GM12878 (cell line): ENCODE data around the gene ELFN2. TPM values are rescaled to one million over a fixed set of nuclear protein-coding genes. Genes with fewer than 3 reads are reported as not detected.

Experiments
- ATAC-seq: fragments of 200-7000 bp; cut with Tn5 transposase; 3 replicates; pipeline ENCODE4 v1.9.1; 2020; ENCODE audit warnings: mild to moderate bottlenecking, moderate library complexity
- BruUV-seq: library from RNA; stranded (reverse); fragments of 400-500 nt; replicated peaks from 2 replicates; lab custom pipeline; 2021; lab: Mats Ljungman, UMichigan
- CTCF ChIA-PET: fragments of 300-600 bp; sonication (Branson Sonifier 250); formaldehyde crosslinking; extraction: SDS; loops from one replicate; lab custom pipeline; 2021; ENCODE audit warnings: inconsistent platforms; lab: Yijun Ruan, JAX
- POLR2A ChIA-PET: fragments of 350-600 bp; formaldehyde crosslinking; extraction: SDS; loops from one replicate; lab custom pipeline; 2021; ENCODE audit warnings: inconsistent platforms; lab: Charles Lee
- RAD21 ChIA-PET: fragments of 300-600 bp; sonication (Branson Sonifier 250); formaldehyde crosslinking; loops from one replicate; lab custom pipeline; 2023; ENCODE audit warnings: antibody characterized with exemption; ENCODE audit not compliant: unreplicated experiment; lab: Charles Lee
- SMC1A ChIA-PET: fragments of 300-600 bp; sonication (Branson Sonifier 250); formaldehyde crosslinking; loops from one replicate; lab custom pipeline; 2023; ENCODE audit not compliant: unreplicated experiment, uncharacterized antibody; lab: Charles Lee
- DNase-seq: peaks from one replicate; pipeline ENCODE4 v3.0.0-alpha.2; 2011; ENCODE audit warnings: low read depth, low spot score
- FAIRE-seq: peaks from 3 replicates; lab custom pipeline; 2011; peaks lifted over from hg19 to GRCh38; lab: Jason Lieb, UNC
- H2AFZ ChIP-seq: 2 replicates; pipeline ENCODE4 v1.6.0; 2011; ENCODE audit warnings: low read depth, low read length, control low read depth; ENCODE audit not compliant: control insufficient read depth
- H3K27ac ChIP-seq: 2 replicates; pipeline ENCODE4 v1.5.1; 2011; ENCODE audit warnings: control low read depth; ENCODE audit not compliant: control insufficient read depth, insufficient read depth
- H3K27me3 ChIP-seq, 2 experiments: replicated peaks in 1 of 2; 2 replicates each; pipeline versions ENCODE4 v1.6.0 to v1.6.1; 2011; ENCODE audit warnings: low read length in 1 of 2; ENCODE audit not compliant: control insufficient read depth in 2 of 2, insufficient read depth in 2 of 2
- H3K36me3 ChIP-seq, 2 experiments: 2 replicates each; pipeline ENCODE4 v1.5.1; 2011; ENCODE audit warnings: low read length in 1 of 2; ENCODE audit not compliant: control insufficient read depth in 2 of 2, insufficient read depth in 2 of 2
- H3K4me1 ChIP-seq: 2 replicates; pipeline ENCODE4 v1.6.1; 2011; ENCODE audit warnings: mild to moderate bottlenecking, low read length, moderate library complexity, mixed read lengths; ENCODE audit not compliant: control insufficient read depth, insufficient read depth
- H3K4me2 ChIP-seq: 2 replicates; pipeline ENCODE4 v1.6.0; 2011; ENCODE audit warnings: control low read depth; ENCODE audit not compliant: control insufficient read depth, insufficient read depth
- H3K4me3 ChIP-seq: fragments of 200-600 bp; sonication (generic); 2 replicates; pipeline ENCODE4 v1.5.1; 2016
- H3K79me2 ChIP-seq: 2 replicates; pipeline ENCODE4 v1.6.0; 2011; ENCODE audit warnings: low read length; ENCODE audit not compliant: control insufficient read depth, insufficient read depth
- H3K9ac ChIP-seq: 2 replicates; pipeline ENCODE4 v1.8.0; 2011; ENCODE audit warnings: low read length, control low read depth, mixed read lengths; ENCODE audit not compliant: control insufficient read depth, insufficient read depth
- H3K9me3 ChIP-seq: replicated peaks from 3 replicates; pipeline ENCODE4 v1.5.1; 2011; ENCODE audit warnings: mild to moderate bottlenecking, low read length; ENCODE audit not compliant: control insufficient read depth, insufficient read depth
- H4K20me1 ChIP-seq: 2 replicates; pipeline ENCODE4 v1.6.0; 2011; ENCODE audit not compliant: control insufficient read depth, insufficient read depth
- BRCA1 ChIP-seq: IDR thresholded peaks from 2 replicates; pipeline ENCODE4 v1.6.1; 2011; ENCODE audit warnings: low read depth, low read length, improper control_type of control experiment
- EP300 ChIP-seq, 2 experiments: fragments of 150-350 bp in 1 of 2; IDR thresholded peaks; 2 replicates each; pipeline ENCODE4 v1.6.1; 2011 to 2012; ENCODE audit warnings: low read depth in 2 of 2, low read length in 2 of 2, borderline replicate concordance in 1 of 2, improper control_type of control experiment in 1 of 2, inconsistent platforms in 1 of 2; ENCODE audit not compliant: control insufficient read depth in 1 of 2
- GABPA ChIP-seq: IDR thresholded peaks from 2 replicates; pipeline ENCODE4 v1.6.1; 2014; ENCODE audit warnings: antibody characterized with exemption, low read depth, mild to moderate bottlenecking, inconsistent platforms
- KAT2A ChIP-seq: conservative IDR thresholded peaks from 2 replicates; pipeline ENCODE4 v1.6.1; 2011; ENCODE audit warnings: low read depth, low read length; ENCODE audit not compliant: control insufficient read depth
- NR2C1 ChIP-seq: fragments of 450-650 bp; IDR thresholded peaks from 2 replicates; pipeline ENCODE4 v1.6.1; 2017; ENCODE audit warnings: antibody characterized with exemption, mild to moderate bottlenecking, moderate library complexity
- NR2C2 ChIP-seq: IDR thresholded peaks from 2 replicates; pipeline ENCODE4 v1.6.1; 2011; ENCODE audit warnings: borderline replicate concordance, low read depth; ENCODE audit not compliant: control insufficient read depth, insufficient read length
- PAX5 ChIP-seq: IDR thresholded peaks from 2 replicates; pipeline ENCODE4 v1.6.1; 2011; ENCODE audit warnings: low read depth, low read length, borderline replicate concordance
- RAD51 ChIP-seq: fragments of 450-650 bp; IDR thresholded peaks from 2 replicates; pipeline ENCODE4 v1.6.1; 2016; ENCODE audit warnings: moderate library complexity, mild to moderate bottlenecking, inconsistent platforms
- SUPT20H ChIP-seq: IDR thresholded peaks from 2 replicates; pipeline ENCODE4 v1.6.1; 2011; ENCODE audit warnings: low read depth, mild to moderate bottlenecking, low read length, moderate library complexity, borderline replicate concordance; ENCODE audit not compliant: control insufficient read depth
- WRNIP1 ChIP-seq: IDR thresholded peaks from 2 replicates; pipeline ENCODE4 v1.6.1; 2011; ENCODE audit warnings: low read depth, low read length, improper control_type of control experiment, borderline replicate concordance
- ZNF217 ChIP-seq: fragments of 450-650 bp; IDR thresholded peaks from 2 replicates; pipeline ENCODE4 v1.6.1; 2017; ENCODE audit warnings: antibody characterized with exemption, mild to moderate bottlenecking
- ZNF592 ChIP-seq: fragments of 450-650 bp; IDR thresholded peaks from 2 replicates; pipeline ENCODE4 v1.6.1; 2017; ENCODE audit warnings: mild to moderate bottlenecking, moderate library complexity
- WGBS: methylation state at CpG from one replicate; pipeline ENCODE4 v1.1.6; 2016; ENCODE audit warnings: low lambda C conversion rate; ENCODE audit not compliant: insufficient replicate concordance, insufficient coverage; ENCODE audit errors: missing lambda C conversion rate; 5-methylcytosine and 5-hydroxymethylcytosine counted together
- in situ Hi-C: fragments of 300-500 bp; cut with MboI; formaldehyde crosslinking; loops from 9 replicates; pipeline ENCODE4 v1.14.3; 2018; ENCODE audit warnings: mixed read lengths
- intact Hi-C: fragments of 100-400 bp; cut with micrococcal nuclease; formaldehyde crosslinking; loops from one replicate; pipeline ENCODE4 v1.14.2; 2022; ENCODE audit not compliant: unreplicated experiment
- polyA plus RNA-seq, 11 experiments: library from polyadenylated mRNA; depleted of rRNA in 4 of 11; unstranded in 6 of 11; stranded (reverse) in 5 of 11; fragments of >200 nt; fragmentation: Nextera tagmentation in 4 of 11; fragmentation: Illumina TruSeq in 1 of 11; extraction: Ambion mirVana in 4 of 11; extraction: Trizol in 1 of 11; gene quantifications; 1 replicate in 1 of 11; 2 replicates in 10 of 11; pipeline versions ENCODE4 v1.2.1 to v1.2.3, GENCODE V29; 2011 to 2016; ENCODE audit warnings: inconsistent platforms in 2 of 11, missing spikeins in 2 of 11, low read depth in 1 of 11
- total RNA-seq, 4 experiments: library from RNA; depleted of rRNA in 3 of 4; stranded (reverse); fragments of >200 nt in 3 of 4; fragmentation: Illumina TruSeq in 1 of 4; extraction: Trizol in 1 of 4; gene quantifications; 2 replicates each; pipeline versions ENCODE4 v1.2.1 to v1.2.3, GENCODE V29; 2013 to 2021
- TF ChIP-seq, protein P1 (sequence below): fragments of 450-650 bp; formaldehyde crosslinking; IDR thresholded peaks from 2 replicates; pipeline ENCODE4 v1.4.0; 2022; ENCODE audit warnings: mild to moderate bottlenecking, moderate library complexity

ELFN2 gene
- total and polyA plus RNA-seq, 10 of the 15 experiments (the other 5 are each of a cell fraction or from before 2014, with no cell fraction given) = 0.03 to 0.05 TPM; not detected in 8

DNA sequence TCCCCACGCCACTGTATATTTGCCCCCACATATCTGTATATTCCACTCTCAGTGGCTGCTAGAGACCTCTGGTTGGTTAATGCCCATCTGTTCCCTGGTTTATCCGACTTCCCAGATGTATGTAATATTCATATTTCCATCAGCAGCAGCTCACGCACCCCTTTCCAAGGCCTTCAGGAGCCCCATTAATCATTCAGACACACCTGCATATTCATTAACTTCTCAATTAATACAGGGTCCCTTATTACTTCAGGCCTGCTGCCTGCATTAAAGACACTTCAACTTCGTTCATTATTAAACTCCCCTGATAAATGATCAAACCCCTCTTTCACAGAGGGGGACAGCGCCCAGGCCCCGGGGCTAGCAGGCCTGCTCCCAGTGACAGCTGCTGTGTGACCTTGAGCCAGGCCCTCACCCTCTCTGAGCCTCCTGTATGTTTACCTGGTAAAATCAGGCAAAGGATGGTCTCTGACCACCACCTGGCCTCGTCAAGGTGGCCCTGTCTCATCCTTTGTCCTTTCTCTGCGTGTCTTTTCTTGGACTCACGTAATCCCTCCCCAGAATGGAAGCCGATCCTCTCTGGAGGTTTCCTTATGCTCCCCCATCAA, 34.5 kb downstream of the ELFN2 start:
- no peak for FAIRE-seq
- no peak overlapping the region for H2AFZ ChIP-seq
- H3K27ac ChIP-seq = no peak overlapping the region
- TF ChIP-seq NR2C1 (no peak), PAX5 (no peak), WRNIP1 (no peak), NR2C2 (no peak), RAD51 (no peak), BRCA1 (no peak), EP300 (IDR thresholded peaks at IDR 0.05; ENCODE audit: borderline replicate concordance in 1 of 2, control insufficient read depth in 1 of 2, low read depth in 2 of 2, low read length in 2 of 2) (no peak), KAT2A (no peak), ZNF217 (no peak), GABPA (no peak), SUPT20H (no peak), ZNF592 (no peak)
- TF ChIP-seq, protein P1, sequence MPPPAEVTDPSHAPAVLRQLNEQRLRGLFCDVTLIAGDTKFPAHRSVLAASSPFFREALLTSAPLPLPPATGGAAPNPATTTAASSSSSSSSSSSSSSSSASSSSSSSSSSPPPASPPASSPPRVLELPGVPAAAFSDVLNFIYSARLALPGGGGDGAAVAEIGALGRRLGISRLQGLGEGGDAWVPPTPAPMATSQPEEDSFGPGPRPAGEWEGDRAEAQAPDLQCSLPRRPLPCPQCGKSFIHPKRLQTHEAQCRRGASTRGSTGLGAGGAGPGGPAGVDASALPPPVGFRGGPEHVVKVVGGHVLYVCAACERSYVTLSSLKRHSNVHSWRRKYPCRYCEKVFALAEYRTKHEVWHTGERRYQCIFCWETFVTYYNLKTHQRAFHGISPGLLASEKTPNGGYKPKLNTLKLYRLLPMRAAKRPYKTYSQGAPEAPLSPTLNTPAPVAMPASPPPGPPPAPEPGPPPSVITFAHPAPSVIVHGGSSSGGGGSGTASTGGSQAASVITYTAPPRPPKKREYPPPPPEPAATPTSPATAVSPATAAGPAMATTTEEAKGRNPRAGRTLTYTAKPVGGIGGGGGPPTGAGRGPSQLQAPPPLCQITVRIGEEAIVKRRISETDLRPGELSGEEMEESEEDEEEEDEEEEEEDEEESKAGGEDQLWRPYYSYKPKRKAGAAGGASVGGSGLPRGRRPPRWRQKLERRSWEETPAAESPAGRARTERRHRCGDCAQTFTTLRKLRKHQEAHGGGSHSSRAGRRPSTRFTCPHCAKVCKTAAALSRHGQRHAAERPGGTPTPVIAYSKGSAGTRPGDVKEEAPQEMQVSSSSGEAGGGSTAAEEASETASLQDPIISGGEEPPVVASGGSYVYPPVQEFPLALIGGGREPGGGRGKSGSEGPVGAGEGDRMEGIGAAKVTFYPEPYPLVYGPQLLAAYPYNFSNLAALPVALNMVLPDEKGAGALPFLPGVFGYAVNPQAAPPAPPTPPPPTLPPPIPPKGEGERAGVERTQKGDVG (CRISPR knock-in tag) = no peak
- CTCF ChIA-PET = interaction anchor here (1.0 kb wide), 1 partner anchor 125 kb away, joined by 3 read pairs; no protein-coding TSS in a partner anchor
- POLR2A ChIA-PET = no interaction called here
- no peaks in the 10 kb centered on the region; a peak in 2 of 4 replicates for H3K27me3 ChIP-seq
- in situ Hi-C loops = no loop called here
- SMC1A ChIA-PET = no interaction called here
- no peak overlapping the region for H3K4me2 ChIP-seq
- RAD21 ChIA-PET = no interaction called here
- no peak overlapping the region for H3K4me3 ChIP-seq
- no peaks in the 10 kb centered on the region for H3K9me3 ChIP-seq
- no peak for ATAC-seq
- no peaks in the 10 kb centered on the region for H3K79me2 ChIP-seq
- no peaks in the 10 kb centered on the region for H4K20me1 ChIP-seq
- H3K4me1 ChIP-seq = no peaks in the 10 kb centered on the region
- intact Hi-C loops = no loop called here
- 46% methylated on average over 10 of the region's 10 CpGs for WGBS
- DNase-seq = no peak
- H3K36me3 ChIP-seq = no peaks in the 10 kb centered on the region
- H3K9ac ChIP-seq = no peak overlapping the region
- BruUV-seq = no TSS peak
